GM18868 (cell line): ENCODE data around the gene CERCAM.
"Not testable (repeated sequence)": the region's sequence is repeated elsewhere in the genome, so short reads cannot be mapped to it uniquely, and the experiment has no call there.

Source experiments
- ATAC-seq: cut with Tn5 transposase; IDR thresholded peaks from one replicate; pipeline ENCODE4 v1.9.1; 2021; ENCODE audit warnings: mild to moderate bottlenecking, moderate library complexity; ENCODE audit not compliant: unreplicated experiment

The CERCAM gene

GRCh38 chr9:128392302-128393144 is 28.1 kb upstream of the CERCAM start:
- ATAC-seq, result no peak

GRCh38 chr9:128393145-128393775 is 27.4 kb upstream of the CERCAM start:
- ATAC-seq, result no peak

- no peak for ATAC-seq
Observed at GRCh38 chr9:128393970-128394369, 26.7 kb upstream of the CERCAM start.

- ATAC-seq, result no peak
Observed at GRCh38 chr9:128394379-128395168, 26.1 kb upstream of the CERCAM start.

- no peak for ATAC-seq
Observed at GRCh38 chr9:128396970-128397613, 23.6 kb upstream of the CERCAM start.

- no peak for ATAC-seq
Observed at GRCh38 chr9:128397831-128398230, 22.8 kb upstream of the CERCAM start.

GRCh38 chr9:128399861-128400260 is 20.8 kb upstream of the CERCAM start:
- no peak for ATAC-seq

- ATAC-seq, result no peak
Observed at GRCh38 chr9:128404560-128404959, 16.1 kb upstream of the CERCAM start.

GRCh38 chr9:128405077-128405779 is 15.4 kb upstream of the CERCAM start:
- no peak for ATAC-seq

- no peak for ATAC-seq
Observed at GRCh38 chr9:128405780-128406171, 14.9 kb upstream of the CERCAM start.

- ATAC-seq, result no peak
Observed at GRCh38 chr9:128406848-128407391, 13.7 kb upstream of the CERCAM start.

- no peak for ATAC-seq
Observed at GRCh38 chr9:128408963-128409431, 11.7 kb upstream of the CERCAM start.

GRCh38 chr9:128409450-128409849 is 11.2 kb upstream of the CERCAM start:
- no peak for ATAC-seq

- ATAC-seq, result no peak
Observed at GRCh38 chr9:128409978-128410377, 10.7 kb upstream of the CERCAM start.

GRCh38 chr9:128411364-128412119 is 9.1 kb upstream of the CERCAM start:
- ATAC-seq, result no peak

- ATAC-seq, result no peak
Observed at GRCh38 chr9:128412120-128412790, 8.4 kb upstream of the CERCAM start.

GRCh38 chr9:128413728-128414127 is 6.9 kb upstream of the CERCAM start:
- ATAC-seq, result not testable (repeated sequence)

- no peak for ATAC-seq
Observed at GRCh38 chr9:128414461-128414860, 6.2 kb upstream of the CERCAM start.

- ATAC-seq, result no peak
Observed at GRCh38 chr9:128415281-128415680, 5.4 kb upstream of the CERCAM start.
